ENCODE data around the gene CCDC85A.
"Not testable (repeated sequence)": the region's sequence is repeated elsewhere in the genome, so short reads cannot be mapped to it uniquely, and the experiment has no call there.

CCDC85A gene

DNA sequence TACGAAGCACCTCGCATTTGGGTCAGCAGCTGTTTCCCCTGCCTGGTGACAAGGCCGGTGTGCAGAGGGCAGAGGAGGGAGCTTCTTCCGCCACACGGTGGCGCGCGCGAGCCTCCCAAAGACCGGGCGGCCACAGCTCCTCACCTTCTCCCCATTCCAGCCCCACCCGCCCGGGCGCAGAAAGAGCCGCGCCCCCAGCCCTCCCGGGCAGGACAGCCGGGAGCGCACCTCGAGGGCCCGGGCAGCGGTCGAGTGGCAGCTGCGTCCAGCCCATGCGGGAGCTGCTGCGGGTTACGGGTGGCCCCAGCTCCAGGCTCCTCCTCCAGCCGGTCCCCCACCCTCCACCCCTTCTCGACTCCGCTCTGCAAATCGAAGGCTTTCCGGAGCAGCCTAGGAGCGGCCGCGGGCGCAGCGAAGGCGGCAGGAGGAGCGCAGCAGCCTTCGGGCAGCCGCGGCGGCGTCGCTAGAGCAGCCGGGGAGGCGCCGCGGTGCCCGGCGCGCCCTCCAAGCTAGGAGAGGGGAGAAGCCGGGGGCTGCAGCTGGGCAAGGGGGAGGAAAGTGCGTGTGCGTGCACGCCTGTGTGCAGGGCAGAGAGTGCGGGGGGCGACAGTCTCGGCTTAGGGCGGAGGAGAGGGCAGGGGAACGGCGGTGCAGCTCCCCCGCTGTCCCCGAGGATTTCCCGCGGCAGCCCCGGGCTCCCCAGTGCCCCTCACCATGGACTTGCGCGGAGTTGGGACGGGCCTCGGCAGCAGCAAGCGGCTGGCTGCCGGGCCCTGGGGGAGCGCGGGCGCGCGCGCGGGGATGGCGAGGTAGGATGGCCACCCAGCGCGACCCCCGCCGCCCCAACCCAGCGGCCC lies at the start of gene CCDC85A:
CCDC85A (plus strand) TSS at position 348 of the 857 bp plus-strand sequence. CDS start 635 bp downstream, outside the sequence.
- DNase-seq = peak; percentile 92

GRCh38 chr2:56134861-56135260 lies 48.9 kb upstream of the CCDC85A start:
- no peak for DNase-seq

DNA sequence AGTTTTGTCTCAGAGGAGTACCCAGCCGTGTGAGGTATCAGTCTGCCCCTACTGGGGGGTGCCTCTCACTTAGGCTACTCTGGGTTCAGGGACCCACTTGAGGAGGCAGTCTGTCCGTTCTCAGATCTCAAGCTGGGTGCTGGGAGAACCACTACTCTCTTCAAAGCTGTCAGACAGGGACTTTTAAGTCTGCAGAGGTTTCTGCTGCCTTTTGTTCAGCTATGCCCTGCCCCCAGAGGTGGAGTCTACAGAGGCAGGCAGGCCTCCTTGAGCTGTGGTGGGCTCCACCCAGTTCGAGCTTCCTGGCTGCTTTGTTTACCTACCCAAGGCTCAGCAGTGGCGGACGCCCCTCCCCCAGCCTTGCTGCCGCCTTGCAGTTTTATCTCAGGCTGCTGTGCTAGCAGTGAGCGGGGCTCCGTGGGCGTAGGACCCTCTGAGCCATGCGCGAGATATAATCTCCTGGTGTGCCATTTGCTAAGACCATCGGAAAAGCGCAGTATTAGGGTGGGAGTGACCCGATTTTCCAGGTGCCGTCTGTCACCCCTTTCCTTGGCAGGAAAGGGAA lies 41.2 kb upstream of the CCDC85A start:
- DNase-seq = not testable (repeated sequence)

DNA sequence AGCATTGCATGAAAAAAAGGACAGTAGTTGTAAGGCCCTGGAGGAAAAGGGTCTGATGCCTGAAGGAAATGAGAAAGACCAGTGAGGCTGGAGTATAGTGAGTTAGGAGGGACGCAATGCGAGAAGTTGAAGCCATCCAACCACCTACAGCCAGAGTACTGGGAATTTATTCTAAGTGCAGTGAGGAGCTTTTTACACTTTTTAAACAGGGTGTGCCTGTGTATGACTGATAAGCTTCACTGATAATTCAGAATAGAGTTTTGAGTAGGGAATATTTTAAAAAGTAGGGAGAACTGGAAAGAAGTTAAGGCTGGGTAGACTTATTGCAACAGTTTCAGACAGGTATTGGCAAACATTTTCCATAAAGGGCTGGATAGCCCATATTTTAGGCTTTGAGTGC lies 35.9 kb upstream of the CCDC85A start:
- DNase-seq = no peak

- no peak for DNase-seq
These were observed 35.0 kb upstream of the CCDC85A start for GRCh38 chr2:56148825-56149224.

- DNase-seq = no peak
These were observed 31.9 kb upstream of the CCDC85A start for GRCh38 chr2:56151841-56152240.

- no peak for DNase-seq
These were observed 28.6 kb upstream of the CCDC85A start for GRCh38 chr2:56155188-56155587.

GRCh38 chr2:56159875-56160274 lies 23.9 kb upstream of the CCDC85A start:
- DNase-seq = not testable (repeated sequence)

DNA sequence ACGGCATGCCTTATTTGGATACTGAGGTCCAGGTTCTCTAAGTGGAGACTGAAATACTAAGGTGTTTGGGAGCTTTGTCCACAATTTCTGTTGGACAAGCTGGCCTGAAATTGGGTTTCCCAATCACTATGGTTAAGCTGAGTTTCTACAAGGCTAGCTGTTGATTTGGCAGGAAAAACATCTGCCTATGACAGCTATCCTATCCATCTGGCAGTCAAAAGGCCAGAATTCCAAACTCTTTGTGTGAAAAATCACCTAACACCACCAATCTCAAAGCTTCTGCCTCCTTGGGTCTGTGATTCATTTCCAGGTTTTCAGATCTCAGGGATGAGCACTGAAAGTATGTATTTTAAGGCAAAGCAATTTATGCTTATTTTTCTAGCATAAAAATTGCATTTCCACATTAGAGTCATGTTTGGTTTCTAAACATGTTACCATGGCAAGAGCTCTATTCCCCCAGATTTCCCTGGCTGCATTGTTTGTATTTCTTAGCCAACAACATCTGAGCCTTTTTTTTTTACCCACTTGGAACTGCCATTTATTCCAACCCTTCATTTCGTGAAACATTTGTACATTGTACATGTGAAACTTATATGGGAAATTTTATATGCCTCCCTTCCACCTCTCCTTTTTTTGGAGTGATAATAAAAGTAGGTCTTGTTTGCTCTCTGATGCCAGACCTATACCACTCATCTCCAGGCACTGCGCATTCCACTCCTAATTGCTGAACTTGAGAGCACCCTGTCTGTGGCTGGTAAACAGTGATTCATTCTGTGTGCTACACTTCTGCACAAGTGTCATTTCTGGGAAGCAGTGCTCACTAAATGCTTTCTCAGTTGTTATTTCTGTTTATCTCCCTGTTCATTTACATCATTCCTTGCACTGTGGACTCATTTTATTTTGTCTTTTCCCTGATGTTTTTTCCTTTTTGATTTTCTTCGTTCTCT lies 15.9 kb upstream of the CCDC85A start:
- no peak for DNase-seq

- no peak for DNase-seq
These were observed 14.3 kb upstream of the CCDC85A start for GRCh38 chr2:56169521-56169920.

DNA sequence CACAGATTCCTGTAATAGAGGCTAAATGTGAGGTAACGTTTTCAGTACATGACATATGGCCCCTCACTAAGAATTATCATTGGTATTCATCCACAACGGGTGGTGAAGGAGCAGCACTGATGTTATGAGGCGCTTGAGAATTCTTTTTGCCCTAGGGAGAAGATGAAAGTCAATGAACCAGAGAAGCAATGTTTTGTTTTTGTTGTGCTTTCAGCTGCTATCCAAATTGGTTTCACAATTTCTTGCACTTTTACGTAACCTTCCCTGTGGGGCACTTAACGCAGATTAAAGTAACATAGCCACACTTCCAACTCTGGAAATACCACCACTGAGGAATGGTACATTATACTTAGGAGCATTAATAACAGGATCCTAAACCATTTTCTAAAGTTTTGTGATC lies 13.3 kb upstream of the CCDC85A start:
- no peak for DNase-seq

DNA sequence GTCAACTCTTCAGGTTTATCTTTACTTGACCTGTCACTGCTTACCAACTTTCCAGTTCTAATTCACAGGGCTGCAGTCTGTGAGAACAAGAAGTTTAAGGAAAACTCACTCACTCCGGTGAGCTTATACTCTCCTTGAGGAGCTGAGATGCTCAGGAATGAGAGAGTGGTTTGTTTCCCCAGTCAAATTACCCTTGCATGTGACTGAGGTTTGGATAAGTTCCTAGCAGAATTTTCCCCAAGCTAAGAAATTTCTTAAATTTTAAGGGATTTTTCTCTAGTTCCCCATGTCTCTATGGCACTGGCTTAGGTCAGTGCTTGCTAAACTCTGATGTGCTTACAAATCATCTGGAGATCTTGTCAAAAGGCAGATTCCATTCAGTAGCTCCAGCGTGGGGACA lies 12.8 kb upstream of the CCDC85A start:
- DNase-seq = no peak

GRCh38 chr2:56175779-56176178 lies 8.0 kb upstream of the CCDC85A start:
- no peak for DNase-seq

GRCh38 chr2:56177420-56178220 lies 6.2 kb upstream of the CCDC85A start:
- no peak for DNase-seq

DNA sequence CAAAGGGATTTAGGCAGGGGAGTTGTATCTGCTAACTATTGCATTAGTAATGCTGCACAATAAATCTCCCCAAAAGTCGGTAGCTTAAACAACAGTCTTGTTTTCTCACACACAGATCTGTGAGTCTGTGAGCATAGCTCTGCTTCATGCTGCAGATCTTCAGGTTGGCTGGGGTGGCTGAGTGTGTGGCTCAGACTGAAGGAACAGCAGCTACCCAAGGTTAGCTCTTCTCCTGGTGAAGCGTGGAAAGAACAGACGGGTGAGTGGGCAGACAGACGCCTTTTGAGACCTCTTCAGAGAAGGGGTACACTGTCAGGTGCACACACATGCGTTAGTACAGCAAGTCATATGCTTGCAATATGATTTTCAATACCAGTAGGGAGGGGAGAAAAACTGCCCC lies 3.9 kb upstream of the CCDC85A start:
- DNase-seq = no peak

- DNase-seq = no peak
These were observed 1.4 kb upstream of the CCDC85A start for GRCh38 chr2:56182420-56182819.

GRCh38 chr2:56184500-56185011 lies 766 bp downstream of the CCDC85A start:
- peak; percentile 47 for DNase-seq

- DNase-seq = peak; percentile 46
These were observed 1.4 kb downstream of the CCDC85A start for GRCh38 chr2:56185101-56185581.

- DNase-seq = peak; percentile 60
These were observed 1.8 kb downstream of the CCDC85A start for GRCh38 chr2:56185582-56186046.

DNA sequence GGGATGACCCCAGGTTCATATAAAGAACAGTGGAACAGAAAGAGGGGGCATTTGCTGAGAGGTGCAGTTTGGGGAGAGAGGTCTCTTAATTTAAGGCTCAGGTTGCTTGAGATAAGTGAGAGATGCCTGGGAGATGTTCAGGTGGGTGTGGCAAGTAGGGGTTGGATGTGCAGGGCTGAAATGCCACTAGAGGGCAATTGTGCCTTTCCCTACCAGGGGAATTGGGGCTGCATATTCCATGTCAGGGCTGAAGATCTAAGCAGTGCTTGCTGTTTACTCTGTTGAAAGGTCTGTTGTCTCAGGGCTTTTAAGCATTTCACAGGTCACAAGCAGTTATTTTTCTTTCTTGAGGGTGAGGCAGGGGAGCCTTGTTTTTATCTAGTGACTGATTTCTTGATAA lies 7.8 kb downstream of the CCDC85A start:
- no peak for DNase-seq

DNA sequence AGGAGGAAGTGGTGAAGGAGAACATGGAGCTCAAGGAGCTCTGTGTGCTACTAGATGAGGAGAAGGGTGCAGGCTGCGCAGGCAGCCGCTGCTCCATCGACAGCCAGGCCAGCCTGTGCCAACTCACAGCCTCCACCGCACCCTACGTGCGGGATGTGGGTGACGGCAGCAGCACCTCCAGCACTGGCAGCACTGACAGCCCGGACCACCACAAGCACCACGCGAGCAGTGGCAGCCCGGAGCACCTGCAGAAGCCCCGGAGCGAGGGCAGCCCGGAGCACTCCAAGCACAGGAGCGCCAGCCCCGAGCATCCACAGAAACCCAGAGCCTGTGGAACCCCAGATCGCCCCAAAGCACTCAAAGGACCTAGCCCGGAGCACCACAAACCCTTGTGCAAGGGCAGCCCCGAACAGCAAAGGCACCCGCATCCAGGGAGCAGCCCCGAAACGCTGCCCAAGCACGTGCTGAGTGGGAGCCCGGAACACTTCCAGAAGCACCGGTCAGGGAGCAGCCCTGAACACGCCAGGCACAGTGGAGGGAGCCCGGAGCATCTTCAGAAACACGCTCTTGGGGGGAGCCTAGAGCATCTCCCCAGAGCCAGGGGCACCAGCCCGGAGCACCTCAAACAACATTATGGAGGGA lies 9.0 kb downstream of the CCDC85A start:
- DNase-seq = no peak

Measured in right hindlimb (tissue), 1 donor.